CD4-positive, alpha-beta T cell treated with Interleukin-17A for 4 hours (primary cell): Measurements from ENCODE around the gene BRWD1.
A peak's percentile ranks its signal among the peaks of the same experiment; 100 is the strongest.

Source experiments
- DNase-seq: peaks from one replicate; pipeline ENCODE4 v3.0.0-alpha.2; 2020; ENCODE audit warnings: mixed read lengths

BRWD1 gene

DNA sequence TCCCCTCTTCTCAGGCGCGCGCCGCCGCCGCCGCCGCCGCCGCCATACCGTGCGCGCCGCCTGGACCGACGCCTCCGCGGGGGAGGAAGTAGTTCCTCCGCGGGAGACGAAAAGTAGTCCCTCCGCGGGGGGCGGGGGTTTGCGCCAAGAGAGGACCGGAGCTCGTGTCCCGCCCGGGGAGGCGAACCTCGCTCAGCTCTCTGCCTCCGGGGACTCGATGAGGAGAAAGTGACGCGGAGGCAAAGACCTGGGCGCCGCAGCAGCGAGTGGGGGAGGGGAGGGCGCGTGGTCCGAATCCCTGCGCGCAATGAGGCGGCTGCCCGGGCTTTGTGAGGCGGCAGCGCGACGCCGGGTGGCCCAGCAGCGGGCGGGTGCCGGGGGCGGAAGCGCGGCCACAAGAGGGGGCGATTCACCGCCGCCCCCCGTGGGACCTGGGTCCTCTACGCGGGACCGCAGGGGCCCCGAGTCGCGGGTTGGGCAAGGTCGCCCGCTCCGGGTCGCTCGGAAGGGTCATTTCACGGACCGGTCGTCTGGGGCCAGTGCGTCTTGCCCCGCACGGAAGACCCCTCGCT is at the start of gene BRWD1:
Gene BRWD1, minus strand, starts transcription at position 62 of the 572 bp plus-strand sequence. CDS start 141 bp downstream, outside the sequence.
- peak; percentile 83 for DNase-seq

DNA sequence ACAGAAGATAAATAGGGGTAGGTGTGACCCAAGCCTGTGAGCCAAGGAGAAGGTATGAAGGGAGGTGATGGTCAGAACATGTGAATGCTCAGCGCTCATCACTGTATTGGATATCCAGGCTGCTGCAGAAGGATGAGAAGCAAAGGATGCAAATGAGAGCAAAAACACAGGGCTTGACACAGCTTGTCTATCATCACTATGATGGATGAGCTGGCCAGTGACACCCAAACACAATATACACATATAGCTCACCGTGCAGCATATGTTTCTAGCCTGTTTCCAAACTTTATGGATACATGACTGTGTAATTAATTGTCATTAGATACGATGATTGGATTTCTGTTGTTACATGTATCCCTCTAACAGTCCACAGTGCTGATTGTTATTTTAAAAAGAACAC is 49.3 kb upstream of the BRWD1 start:
- DNase-seq = no peak

DNA sequence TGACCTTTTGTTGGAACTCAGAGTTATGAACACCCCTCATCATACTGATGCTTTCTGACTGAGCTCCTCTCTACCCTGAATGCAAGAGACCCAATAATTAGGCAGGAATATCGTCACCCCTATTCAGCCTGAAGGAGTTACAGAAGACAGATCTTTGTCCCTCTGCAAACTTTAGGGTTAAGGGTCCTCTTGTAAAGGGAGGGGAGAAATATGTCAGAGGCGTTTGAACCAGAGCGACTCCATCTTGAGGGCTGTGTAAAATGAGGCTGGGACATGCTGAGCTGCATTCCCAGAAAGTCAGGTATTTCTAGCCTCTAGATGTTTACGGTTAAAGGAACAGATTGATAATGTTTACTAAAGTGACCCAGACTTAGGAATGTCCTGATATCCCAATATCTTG is 46.0 kb upstream of the BRWD1 start:
- no peak for DNase-seq

DNA sequence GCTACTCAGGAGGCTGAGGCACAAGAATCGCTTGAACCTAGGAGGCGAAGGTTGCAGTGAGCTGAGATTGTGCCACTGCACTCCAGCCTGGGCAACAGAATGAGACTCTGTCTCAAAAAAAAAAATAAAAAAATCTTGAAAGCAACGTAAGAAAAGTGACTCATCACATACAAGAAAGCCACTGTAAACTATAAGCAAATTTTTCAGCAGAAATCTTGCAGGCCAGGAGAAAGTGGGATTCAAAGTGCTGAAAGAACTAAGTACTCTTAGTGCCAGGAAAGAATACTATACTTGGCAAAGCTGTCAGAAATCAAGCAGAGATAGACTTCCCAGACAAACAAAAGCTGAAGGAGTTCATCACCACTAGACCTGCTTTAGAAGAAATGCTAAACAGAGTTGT is 39.9 kb upstream of the BRWD1 start:
- no peak for DNase-seq

DNA sequence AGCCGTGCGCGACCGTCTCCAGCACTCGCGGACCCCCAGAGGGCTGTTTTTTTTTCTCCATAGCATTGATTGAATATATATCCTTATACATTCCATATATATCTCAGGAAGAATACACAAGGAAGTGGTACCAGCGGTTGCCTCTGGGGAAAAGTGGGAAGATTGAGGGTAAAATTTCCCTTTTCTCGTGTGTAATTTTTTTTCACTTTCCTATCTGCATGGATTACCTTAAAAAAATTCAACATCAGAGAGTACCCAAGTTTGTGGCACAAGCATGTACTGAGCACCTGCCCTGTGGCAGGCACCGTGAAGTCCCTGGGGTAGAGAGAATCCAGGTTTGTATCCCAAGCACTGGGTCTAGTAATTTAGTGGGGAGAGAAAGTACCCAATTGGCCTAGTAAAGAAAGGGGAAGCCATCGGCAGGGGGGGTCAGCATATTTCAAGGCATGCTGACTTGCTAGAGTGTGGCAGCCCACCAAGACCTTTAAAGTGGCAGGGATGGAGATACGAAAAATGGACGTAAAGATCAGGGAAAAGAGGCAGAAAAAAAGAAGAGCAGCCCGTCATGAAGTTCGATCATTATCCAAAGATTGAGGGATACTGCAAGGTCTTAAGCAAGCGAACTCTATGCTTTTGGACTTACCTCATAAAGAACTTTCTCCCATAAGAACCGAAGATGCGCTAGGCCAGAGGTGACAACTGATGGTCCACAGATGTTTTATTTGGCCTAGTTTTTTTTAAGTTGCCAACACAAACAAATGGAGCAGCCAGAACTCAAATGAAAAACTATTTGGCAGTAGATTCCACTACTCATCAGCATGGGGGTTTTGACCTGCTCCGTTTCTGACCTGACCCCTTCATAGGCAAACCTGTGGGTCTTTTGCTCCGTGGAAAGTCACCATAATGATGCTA is 36.9 kb upstream of the BRWD1 start:
- DNase-seq = no peak

DNA sequence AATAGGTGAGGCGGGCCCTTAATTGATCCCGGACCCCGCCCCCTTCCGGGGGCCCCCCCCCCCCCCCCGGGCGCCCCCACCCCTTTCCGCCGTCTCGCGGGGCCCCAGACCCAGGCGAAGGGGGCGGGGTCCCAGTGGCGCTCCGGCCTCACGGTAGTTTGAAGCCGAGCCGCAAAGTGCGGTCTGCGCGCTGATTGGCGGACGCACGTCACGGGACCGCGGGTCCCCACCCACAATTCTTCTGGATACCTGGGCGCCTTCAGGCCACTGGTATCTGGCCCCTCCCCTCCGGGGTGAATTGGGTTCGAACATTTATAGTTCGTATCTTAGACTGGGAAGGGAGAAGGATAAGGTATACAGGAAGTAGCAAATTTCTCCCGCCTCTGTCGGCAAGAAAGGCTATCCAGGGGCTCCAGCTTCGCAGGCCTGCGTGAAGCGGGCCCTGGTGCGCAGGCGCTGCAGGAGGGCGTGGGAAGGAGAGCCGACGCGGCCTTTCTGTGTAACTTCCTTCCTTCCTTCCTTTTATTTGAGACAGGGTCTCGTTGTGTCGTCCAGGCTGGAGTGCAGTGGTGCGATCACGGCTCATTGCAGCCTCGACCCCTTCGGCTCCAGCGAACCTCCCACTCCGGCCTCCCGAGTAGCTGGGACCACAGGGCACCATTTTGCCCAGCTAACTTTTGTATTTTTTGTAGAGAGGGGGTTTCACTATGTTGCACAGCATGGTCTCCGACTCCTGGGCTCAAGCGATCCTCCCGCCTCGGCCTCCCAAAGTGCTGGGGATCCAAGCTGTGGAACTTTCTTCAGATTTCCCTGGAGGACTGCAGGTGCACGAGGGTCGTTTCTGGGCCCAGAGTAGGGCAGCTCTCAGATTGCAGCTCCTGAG is 36.0 kb upstream of the BRWD1 start:
- DNase-seq = peak; percentile 98

DNA sequence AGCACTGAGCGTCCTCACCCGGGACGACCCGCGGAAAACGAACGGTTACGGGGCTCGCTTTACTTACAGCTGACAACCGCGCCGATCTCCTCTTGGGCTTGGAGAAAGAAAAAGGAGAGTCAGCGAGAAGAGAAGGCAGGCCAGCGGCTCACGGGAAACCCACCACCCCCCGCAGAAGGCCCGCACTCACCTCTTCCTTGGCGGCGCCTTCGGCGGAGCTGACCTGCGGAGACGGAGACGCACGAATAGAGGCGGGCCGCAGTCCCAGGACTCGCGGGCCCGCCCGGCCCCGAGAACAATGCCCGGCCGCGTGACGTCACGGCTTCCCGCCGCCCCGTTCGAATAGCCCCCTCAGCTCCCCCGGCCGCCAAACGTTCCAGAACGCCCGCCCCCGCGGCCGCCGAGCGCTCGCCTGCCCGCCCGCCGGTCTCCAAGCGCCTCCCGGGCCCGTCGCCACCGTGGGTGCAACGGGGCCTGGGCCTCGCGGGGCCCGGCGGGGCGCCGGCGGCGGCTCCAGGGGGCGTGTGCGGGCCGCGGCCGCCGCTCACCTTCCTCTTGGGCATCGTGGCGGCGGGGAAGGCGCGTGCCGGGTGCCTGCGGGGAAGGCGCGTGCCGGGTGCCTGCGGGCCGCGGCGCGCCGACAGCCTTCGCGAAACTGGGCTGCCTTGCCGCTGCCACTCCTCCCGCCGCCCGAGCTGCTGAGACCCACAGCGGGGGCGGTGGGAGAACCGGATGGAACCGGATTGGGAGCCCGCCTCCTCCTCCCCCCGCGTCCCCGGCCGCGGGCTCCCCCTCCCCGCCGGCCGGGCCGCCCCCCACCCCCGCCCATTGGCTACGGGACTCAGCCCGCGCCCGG is 35.2 kb upstream of the BRWD1 start, which contains the start of gene HMGN1:
Gene HMGN1, minus strand, starts transcription at position 734 of the 856 bp plus-strand sequence. Its CDS starts 171 bp downstream, at position 563.
- peak; percentile 76 for DNase-seq

DNA sequence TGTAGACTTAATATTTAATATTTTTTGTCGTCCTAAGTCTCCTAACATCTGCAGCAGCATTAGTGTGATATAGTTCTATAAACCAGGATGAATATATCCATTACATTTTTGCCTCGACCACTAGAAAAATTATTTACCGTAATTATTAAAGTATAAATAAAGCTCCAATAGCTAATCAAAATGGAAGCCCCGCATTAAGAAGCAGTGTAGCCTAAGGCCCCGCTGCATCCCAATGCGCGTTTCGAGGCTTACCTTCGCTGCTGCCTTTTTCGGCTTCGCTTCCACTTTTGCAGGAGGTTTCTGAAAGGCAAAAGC is 34.6 kb upstream of the BRWD1 start:
- no peak for DNase-seq

DNA sequence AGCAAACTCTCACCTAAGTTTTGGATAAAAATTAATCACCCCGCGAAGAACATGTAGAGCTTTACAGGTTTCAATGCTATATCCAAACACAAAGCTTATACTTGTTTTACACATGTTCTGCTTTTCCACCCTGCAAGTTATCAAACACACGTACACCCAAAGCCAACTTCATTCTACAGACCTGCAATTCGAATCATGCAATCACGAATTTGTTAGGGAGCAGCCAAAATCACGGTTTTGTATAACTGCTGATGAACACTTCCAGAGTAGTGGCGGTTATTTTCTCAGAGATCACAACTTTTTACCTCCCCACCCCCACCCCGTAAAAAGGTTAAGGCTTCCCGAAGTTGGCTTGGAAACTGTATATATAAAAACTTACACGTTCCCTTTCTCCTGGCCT is 34.1 kb upstream of the BRWD1 start:
- DNase-seq = no peak

DNA sequence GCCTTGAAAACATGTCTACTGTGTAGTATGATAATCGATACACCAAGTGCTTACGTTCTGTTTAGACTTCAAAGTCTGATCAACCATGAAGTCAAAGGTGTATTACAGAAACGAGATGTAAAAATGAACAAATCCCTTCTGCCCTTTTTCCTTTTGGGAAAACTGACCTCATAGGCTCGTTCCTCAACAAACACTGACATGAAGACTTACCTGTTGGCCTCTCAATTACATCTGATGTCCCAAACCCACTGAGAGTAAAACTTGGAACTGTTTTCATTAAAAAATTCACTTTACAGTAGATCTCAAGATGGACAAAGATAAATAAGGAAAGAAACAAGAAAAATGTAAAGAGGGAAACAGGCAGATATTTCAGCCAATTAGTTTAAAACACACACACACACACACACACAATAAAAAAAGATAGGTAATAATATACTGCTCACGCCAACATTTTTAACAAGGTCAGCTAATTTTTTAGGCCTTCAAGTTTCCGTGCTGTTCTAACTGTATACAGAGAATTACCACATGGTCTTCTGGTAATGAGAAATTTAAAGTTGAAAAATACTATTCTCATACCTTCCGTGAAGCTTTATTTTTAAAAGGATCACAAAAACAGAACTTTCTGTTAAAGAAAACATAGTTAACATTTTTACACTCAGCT is 33.4 kb upstream of the BRWD1 start:
- DNase-seq = no peak

DNA sequence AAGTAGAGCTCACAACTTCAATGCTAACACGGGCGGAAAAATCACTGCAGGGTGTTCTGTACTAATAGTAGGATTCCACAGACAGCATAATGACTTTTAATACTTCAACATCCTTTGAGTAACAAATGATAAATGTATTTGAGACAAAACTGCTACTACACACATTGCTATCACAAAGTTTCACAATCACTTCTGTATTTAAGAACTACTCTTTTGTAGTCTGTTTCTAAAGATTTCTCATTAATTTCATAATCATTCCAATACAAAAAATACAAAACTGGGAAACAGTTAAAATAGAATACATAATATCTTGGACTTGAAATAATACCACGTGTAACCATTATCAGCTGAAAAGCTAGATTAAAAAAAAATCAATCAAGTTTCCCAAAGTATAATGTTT is 32.8 kb upstream of the BRWD1 start:
- DNase-seq = no peak

DNA sequence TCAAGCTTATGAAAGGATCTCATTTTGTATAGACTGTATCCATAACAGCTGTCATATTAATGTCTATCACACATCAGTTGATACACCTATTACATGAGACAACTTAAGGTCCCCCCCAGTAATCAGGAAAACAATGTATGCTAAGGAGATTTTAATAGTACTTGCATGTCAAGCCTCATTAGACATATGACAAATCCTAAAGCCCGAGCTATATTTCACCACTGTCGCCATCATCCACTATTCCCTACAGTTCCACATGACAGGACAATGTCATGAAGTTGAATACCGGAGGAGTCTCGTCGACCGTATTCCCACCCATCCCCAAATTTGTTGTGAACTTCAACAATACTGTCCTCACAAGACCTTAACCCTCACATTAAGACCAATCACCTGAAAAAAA is 32.0 kb upstream of the BRWD1 start:
- DNase-seq = no peak

DNA sequence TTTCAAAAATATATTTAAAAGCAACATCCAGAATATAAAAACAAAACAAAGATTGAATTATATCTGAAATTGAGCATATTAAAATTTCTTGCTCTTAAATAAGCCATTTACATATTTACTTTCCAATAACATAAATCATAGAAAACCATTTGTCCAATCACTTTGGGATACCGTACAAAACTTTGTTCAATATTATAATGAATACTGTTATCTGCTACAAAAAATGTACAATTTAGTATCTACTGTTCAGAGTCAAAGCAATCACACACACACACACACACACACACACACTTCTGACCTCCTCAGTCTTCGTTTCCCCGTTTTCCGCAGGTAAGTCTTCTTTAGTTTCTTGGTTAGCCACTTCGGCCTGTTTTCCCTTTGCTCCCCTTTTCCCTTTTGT is 31.4 kb upstream of the BRWD1 start:
- no peak for DNase-seq

DNA sequence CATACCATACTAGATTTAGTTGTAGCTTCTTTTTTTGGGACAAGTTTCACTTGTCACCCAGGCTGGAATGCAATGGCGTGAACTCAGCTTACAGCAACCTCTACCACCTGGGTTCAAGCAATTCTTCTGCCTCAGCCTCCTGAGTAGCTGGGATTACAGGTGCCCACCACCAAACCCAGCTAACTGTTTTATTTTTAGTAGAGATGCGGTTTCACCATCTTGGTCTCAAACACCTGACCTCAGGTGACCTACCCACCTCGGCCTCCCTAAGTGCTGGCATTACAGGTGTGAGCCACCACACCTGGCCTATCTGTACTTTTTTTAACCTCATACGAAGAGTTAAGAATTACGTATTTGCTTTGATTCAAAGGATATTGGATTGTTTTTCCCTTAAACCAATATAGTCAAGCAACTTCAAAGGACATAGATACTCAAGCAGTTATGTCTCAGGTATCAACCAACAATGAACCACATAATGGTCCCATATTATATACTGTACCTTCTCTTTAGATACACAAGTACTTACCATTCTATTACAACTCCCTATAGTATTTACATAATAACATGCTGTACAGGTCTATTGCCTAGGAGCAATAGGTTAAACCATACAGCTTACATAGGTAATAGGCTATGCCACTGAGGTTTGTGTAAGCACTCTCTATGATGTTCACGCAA is 28.0 kb upstream of the BRWD1 start:
- DNase-seq = no peak

DNA sequence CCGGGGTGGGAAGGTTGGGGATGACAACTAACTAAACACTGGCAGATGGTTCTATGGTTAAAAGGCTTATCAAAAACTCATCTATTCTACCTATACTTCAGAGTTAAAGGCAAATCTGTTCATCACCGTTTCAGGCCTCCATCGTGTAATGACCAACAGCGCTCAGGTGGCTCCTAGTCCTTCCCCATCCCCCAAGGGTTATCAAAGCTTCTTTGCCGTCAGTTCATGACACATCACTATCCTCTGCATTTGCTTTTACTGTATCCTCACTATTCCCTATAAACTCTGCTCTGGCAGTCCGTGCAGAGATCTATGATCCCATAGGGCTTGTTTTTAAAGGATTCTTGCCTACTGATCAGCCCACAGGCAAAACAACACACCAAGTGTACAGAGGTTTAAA is 27.3 kb upstream of the BRWD1 start:
- no peak for DNase-seq

DNA sequence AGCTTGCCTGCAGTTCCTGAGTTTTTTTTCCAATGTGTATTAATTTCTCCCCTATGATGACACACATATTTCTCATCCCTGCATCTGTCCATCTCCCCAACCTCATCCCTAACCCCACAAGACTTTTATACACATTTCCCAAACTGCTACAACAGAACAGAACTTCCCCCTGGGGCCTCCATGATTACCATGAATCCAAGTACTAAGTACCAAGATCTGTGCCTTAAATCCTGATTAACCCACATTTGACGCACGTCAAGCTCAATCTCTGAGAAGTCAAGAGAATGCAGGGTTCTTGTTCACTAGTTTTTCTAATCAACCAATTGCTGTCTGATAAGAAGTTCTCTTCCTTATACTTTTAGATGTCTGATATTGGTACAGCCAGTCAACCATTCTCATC is 25.8 kb upstream of the BRWD1 start:
- DNase-seq = no peak

DNA sequence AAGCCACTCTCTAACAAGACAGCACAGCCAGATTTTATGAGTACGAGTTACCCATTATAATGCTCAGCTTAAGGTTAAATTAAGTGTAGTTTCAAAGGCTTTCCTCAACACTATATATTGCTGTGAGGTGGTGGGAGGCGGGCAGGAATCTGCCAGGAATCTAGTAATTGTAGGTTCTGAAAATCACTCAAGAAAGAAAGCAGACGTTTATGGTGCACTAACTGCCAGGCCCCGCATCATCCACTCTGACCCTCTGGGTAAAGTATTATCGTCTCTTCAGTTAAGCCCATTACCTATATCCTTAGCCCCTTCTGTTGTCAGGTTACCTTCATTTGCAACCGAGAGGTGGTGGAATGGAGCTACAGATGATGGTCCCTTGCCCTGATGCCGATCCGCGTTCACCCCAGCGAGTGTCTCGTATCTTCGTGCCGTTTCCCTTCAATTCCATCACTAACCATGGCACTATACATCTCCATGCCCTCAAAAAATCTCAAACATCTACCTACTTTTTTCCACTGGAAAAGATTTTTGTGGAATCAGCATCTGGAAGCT is 23.1 kb upstream of the BRWD1 start:
- DNase-seq = no peak

DNA sequence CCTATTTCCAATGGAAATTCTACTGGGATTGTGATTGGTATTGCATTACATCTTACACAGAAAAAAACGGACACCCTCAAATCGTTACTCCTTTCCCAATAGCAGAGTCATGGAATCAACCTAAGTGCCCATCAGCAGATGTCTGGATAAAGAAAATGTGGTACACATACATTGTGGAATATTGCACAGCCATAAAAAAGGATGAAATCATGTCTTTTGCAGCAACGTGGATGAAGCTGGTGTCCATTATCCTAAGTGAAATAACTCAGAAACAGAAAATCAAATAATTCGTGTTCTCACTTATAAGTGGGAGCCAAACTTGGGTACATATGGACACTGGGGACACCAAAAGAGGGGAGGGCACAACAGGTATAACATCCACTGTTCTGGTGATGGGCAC is 21.2 kb upstream of the BRWD1 start:
- DNase-seq = no peak

DNA sequence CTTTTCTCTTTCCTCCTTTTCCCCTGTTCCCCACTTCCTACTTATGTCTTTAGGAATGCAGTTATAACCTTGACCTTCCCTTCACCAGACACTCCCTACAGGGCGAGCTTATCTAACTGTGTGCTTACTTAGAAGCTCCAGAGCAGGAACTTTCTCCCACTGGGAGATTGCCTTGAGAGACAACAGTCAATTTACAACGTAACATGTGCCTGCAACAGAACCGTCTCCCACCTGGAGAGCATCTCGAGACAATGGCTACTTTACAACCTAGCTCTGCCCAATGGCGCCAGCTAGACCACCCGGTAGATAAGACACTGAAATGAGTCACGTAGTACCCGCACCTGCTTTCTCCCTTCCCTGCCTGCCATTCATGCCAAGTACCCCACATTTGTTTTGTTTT is 18.7 kb upstream of the BRWD1 start:
- no peak for DNase-seq

DNA sequence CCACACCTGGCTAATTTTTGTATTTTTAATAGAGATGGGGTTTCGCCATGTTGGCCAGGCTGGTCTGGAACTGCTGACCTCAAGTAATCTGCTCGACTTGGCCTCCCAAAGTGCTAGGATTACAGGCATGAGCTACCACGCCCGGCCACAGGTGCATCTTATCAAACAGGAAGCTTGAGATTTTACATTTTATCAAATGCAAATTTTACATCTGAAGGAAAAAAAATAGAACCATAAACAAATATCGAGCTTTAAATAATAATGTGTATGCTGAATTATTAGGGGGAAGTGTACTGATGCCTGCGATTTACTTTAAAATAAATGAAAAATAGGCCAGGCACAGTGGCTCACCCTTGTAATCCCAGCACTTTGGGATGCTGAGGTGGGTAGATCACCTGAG is 16.6 kb upstream of the BRWD1 start:
- DNase-seq = no peak

DNA sequence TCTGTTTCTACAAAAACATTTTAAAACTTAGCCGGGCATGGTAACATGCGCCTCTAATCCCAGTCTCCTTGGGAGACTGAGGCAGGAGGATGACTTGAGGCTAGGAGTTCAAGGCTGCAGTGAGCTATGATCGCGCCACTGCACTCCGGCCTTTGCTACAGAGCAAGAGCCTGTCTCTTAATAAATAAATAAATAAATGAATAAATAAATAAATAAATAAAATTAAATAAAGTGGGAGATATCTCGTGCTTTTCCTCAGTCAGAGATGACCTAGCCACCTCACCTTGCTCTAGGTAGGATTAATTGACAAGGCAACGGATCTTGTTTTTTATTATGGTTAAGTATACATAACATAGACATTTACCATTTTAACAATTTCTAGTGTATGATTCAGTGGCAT is 14.3 kb upstream of the BRWD1 start:
- no peak for DNase-seq
